Sigmoid colon (tissue), 7 donors: ENCODE measurements around the gene INTS14. TPM values are rescaled to one million over a fixed set of nuclear protein-coding genes. Genes with fewer than 3 reads are reported as not detected.

Source experiments
- DNase-seq: peaks from one replicate; pipeline ENCODE4 v3.0.0-alpha.2; 2019
- H3K27ac ChIP-seq, 4 donors: fragments of 200-600 bp; sonication (generic); one replicate each; pipeline ENCODE4 v1.5.1; 2016 to 2019; ENCODE audit warnings: mild to moderate bottlenecking in 1 of 4
- H3K27me3 ChIP-seq, 3 donors: fragments of 200-600 bp; sonication (generic); one replicate each; pipeline ENCODE4 v1.5.1; 2019; ENCODE audit warnings: mild to moderate bottlenecking in 1 of 3
- H3K36me3 ChIP-seq, 4 donors: fragments of 200-600 bp; sonication (generic); one replicate each; pipeline ENCODE4 v1.5.1; 2016 to 2019
- H3K4me1 ChIP-seq, 4 donors: fragments of 200-600 bp; sonication (generic); one replicate each; pipeline ENCODE4 v1.5.1; 2017 to 2019
- H3K4me3 ChIP-seq, 4 donors: fragments of 200-600 bp; sonication (generic); one replicate each; pipeline ENCODE4 v1.5.1; 2017 to 2019; ENCODE audit warnings: mild to moderate bottlenecking in 2 of 4, moderate library complexity in 1 of 4
- H3K9me3 ChIP-seq, 4 donors: fragments of 200-600 bp in 3 of 4; sonication (generic) in 3 of 4; one replicate each; pipeline versions ENCODE4 v1.5.1 to v1.6.1; 2013 to 2019
- EP300 ChIP-seq, 4 donors: sonication (generic); formaldehyde crosslinking; IDR thresholded peaks; one replicate each; pipeline ENCODE4 v1.6.1; 2017; ENCODE audit warnings: antibody characterized with exemption in 4 of 4
- POLR2A ChIP-seq, 2 donors: fragments of 450-650 bp; IDR thresholded peaks; one replicate each; pipeline ENCODE4 v1.6.1; 2016; ENCODE audit warnings: antibody characterized with exemption in 2 of 2, mild to moderate bottlenecking in 2 of 2, moderate library complexity in 2 of 2
- POLR2AphosphoS5 ChIP-seq, 4 donors: sonication (generic); formaldehyde crosslinking; IDR thresholded peaks; one replicate each; pipeline ENCODE4 v1.6.1; 2017; ENCODE audit warnings: antibody characterized with exemption in 4 of 4
- WGBS, 2 donors: extraction: QIAGEN DNeasy Blood & Tissue Kit; methylation state at CpG; one replicate each; pipeline ENCODE4 v1.1.7; 2013; 5-methylcytosine and 5-hydroxymethylcytosine counted together
- intact Hi-C: fragments of 100-400 bp; cut with DNase I; formaldehyde crosslinking; loops from one replicate; pipeline ENCODE4 v1.15.1; 2023
- polyA plus RNA-seq, 3 donors: library from polyadenylated mRNA; stranded (reverse); fragments of 200-250 nt; gene quantifications; one replicate each; pipeline ENCODE4 v1.2.3, GENCODE V29; 2013
- total RNA-seq, 4 donors: library from RNA; depleted of rRNA; stranded (reverse); fragments of >200 nt; gene quantifications; one replicate each; pipeline ENCODE4 v1.1.0, GENCODE V29; 2016
- TF ChIP-seq, protein P1 (sequence below), 4 experiments: fragments of 450-650 bp in 3 of 4; fragments of 200-600 bp in 1 of 4; IDR thresholded peaks; one replicate each; pipeline ENCODE4 v1.5.1; 2016 to 2019; ENCODE audit warnings: antibody characterized with exemption in 4 of 4, mild to moderate bottlenecking in 3 of 4, moderate library complexity in 2 of 4
- donor health status: healthy with polysubstance abuse.
- donor health status: Bipolar disorder and iron deficiency.
- donor health status: healthy.

The INTS14 gene
- total and polyA plus RNA-seq, 7 donors: 16.2 to 29.9 (median 24.0) TPM

- intact Hi-C loops: no loop called here
- 80 to 84% methylated on average over 6 of the region's 6 CpGs for WGBS, 2 donors
These were observed 33.6 kb downstream of the INTS14 start for GRCh38 chr15:65577129-65577996.

DNA sequence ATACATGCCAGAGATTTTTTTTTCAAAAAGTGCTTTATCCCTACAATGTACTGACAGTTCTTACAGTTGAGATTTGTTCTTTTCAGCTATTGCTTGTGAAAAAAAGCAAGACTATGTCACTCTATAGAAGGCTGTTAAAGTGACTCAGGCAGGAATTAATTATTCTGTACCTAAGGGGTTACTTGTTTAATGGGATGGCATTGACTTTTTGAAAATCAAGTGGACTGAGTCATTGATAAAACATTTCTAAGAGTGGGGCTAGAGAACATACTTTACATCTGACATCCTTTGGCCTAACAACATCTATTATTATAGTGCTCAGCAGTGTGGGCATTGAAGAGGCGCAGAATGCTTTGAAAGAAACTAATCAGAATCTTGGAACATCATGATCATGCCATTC, 34.3 kb downstream of the INTS14 start:
- no peak for DNase-seq
- Histone ChIP-seq H3K27me3 (no peaks in the 10 kb centered on the region), H3K36me3 (peaks cover 11 to 89% (median 13%) of the 10 kb centered on the region in 4 donors), H3K9me3 (no peaks in the 10 kb centered on the region), H3K4me1 (no peaks in the 10 kb centered on the region), H3K4me3 (no peak overlapping the region), H3K27ac (no peak overlapping the region)
- WGBS, 2 donors: 96 to 98% methylated on average over 1 of the region's 1 CpG
- intact Hi-C loops: no loop called here
- TF ChIP-seq POLR2AphosphoS5 (IDR thresholded peaks at IDR 0.05): no peak
- TF ChIP-seq EP300 (IDR thresholded peaks at IDR 0.05): no peak
- no peak for TF ChIP-seq POLR2A (IDR thresholded peaks at IDR 0.05)
- TF ChIP-seq, protein P1, sequence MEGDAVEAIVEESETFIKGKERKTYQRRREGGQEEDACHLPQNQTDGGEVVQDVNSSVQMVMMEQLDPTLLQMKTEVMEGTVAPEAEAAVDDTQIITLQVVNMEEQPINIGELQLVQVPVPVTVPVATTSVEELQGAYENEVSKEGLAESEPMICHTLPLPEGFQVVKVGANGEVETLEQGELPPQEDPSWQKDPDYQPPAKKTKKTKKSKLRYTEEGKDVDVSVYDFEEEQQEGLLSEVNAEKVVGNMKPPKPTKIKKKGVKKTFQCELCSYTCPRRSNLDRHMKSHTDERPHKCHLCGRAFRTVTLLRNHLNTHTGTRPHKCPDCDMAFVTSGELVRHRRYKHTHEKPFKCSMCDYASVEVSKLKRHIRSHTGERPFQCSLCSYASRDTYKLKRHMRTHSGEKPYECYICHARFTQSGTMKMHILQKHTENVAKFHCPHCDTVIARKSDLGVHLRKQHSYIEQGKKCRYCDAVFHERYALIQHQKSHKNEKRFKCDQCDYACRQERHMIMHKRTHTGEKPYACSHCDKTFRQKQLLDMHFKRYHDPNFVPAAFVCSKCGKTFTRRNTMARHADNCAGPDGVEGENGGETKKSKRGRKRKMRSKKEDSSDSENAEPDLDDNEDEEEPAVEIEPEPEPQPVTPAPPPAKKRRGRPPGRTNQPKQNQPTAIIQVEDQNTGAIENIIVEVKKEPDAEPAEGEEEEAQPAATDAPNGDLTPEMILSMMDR (IDR thresholded peaks at IDR 0.05): no peak

More at GRCh38 chr15:65577129-65577996, 33.6 kb downstream of the INTS14 start:
- Histone ChIP-seq H3K9me3 (no peaks in the 10 kb centered on the region), H3K36me3 (peaks cover 12 to 89% (median 13%) of the 10 kb centered on the region in 4 donors), H3K27me3 (no peaks in the 10 kb centered on the region), H3K4me3 (no peak overlapping the region), H3K4me1 (no peaks in the 10 kb centered on the region), H3K27ac (no peak overlapping the region)
- DNase-seq: no peak
- TF ChIP-seq EP300 (IDR thresholded peaks at IDR 0.05): no peak
- no peak for TF ChIP-seq POLR2AphosphoS5 (IDR thresholded peaks at IDR 0.05)
- TF ChIP-seq POLR2A (IDR thresholded peaks at IDR 0.05): no peak
- TF ChIP-seq, protein P1 (IDR thresholded peaks at IDR 0.05): no peak

GRCh38 chr15:65571971-65572370, 39.0 kb downstream of the INTS14 start:
- TF ChIP-seq POLR2A (IDR thresholded peaks at IDR 0.05): no peak
- TF ChIP-seq, protein P1 (IDR thresholded peaks at IDR 0.05): no peak
- no peak for TF ChIP-seq EP300 (IDR thresholded peaks at IDR 0.05)
- no peak for TF ChIP-seq POLR2AphosphoS5 (IDR thresholded peaks at IDR 0.05)
- no peak overlapping the region for H3K4me3 ChIP-seq
- H3K4me1 ChIP-seq: no peaks in the 10 kb centered on the region
- WGBS, 2 donors: 87 to 94% methylated on average over 2 of the region's 2 CpGs
- H3K9me3 ChIP-seq: no peaks in the 10 kb centered on the region
- H3K27me3 ChIP-seq: no peaks in the 10 kb centered on the region
- H3K36me3 ChIP-seq: peaks cover 8 to 78% (median 11%) of the 10 kb centered on the region in 4 donors
- intact Hi-C loops: no loop called here
- H3K27ac ChIP-seq: no peak overlapping the region
- DNase-seq: no peak

DNA sequence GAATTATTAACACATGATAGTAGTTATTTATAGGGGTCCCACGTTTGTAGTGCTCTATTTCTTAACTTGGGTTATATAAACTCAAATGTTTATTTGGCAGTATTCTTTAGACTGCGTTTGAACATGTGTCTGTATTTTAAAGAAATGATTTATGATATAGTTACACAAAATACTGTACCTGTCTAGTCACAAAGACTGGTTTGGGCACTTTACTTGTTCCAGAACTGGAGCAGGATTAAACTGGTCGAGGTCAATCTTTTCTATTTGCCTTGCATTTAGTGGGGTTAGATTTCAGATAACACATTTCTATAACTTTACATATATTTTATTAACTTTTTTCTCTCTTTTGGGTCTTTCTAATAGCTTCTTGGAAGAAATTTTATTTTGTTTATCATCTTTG, 41.2 kb downstream of the INTS14 start:
- DNase-seq: no peak
- Histone ChIP-seq H3K4me3 (no peak overlapping the region), H3K9me3 (no peaks in the 10 kb centered on the region), H3K27me3 (no peaks in the 10 kb centered on the region), H3K36me3 (peaks cover 8 to 76% (median 16%) of the 10 kb centered on the region in 4 donors), H3K27ac (no peak overlapping the region), H3K4me1 (no peaks in the 10 kb centered on the region)
- WGBS, 2 donors: 28 to 74% methylated on average over 3 of the region's 3 CpGs
- TF ChIP-seq, protein P1 (IDR thresholded peaks at IDR 0.05): no peak
- no peak for TF ChIP-seq POLR2A (IDR thresholded peaks at IDR 0.05)
- no peak for TF ChIP-seq EP300 (IDR thresholded peaks at IDR 0.05)
- no peak for TF ChIP-seq POLR2AphosphoS5 (IDR thresholded peaks at IDR 0.05)
- intact Hi-C loops: no loop called here
